T-helper 2 cell treated with Interferon-gamma antibody and Interleukin-4, amounts not matched to agents 5 μg/mL and 100 μg/mL, for 36 hours (primary cell): ENCODE data around the gene INF2.
"Not testable (repeated sequence)": the region's sequence is repeated elsewhere in the genome, so short reads cannot be mapped to it uniquely, and the experiment has no call there.

Source experiments
- DNase-seq: peaks from one replicate; pipeline ENCODE4 v3.0.0; 2021; ENCODE audit warnings: low spot score
- H3K27ac Mint-ChIP-seq: one replicate; pipeline ENCODE4 v1.8.0; 2021; ENCODE audit warnings: mild to moderate bottlenecking, mixed read lengths
- H3K27me3 Mint-ChIP-seq: one replicate; pipeline ENCODE4 v1.8.0; 2021; ENCODE audit warnings: low read depth, mixed read lengths
- H3K36me3 Mint-ChIP-seq: one replicate; pipeline ENCODE4 v1.8.0; 2021; ENCODE audit warnings: low read depth, mixed read lengths
- H3K4me1 Mint-ChIP-seq: one replicate; pipeline ENCODE4 v1.8.0; 2021; ENCODE audit warnings: low read depth, mixed read lengths
- H3K4me3 Mint-ChIP-seq: one replicate; pipeline ENCODE4 v1.8.0; 2022; ENCODE audit warnings: mild to moderate bottlenecking, moderate library complexity, mixed read lengths
- H3K9me3 Mint-ChIP-seq: one replicate; pipeline ENCODE4 v1.8.0; 2021; ENCODE audit warnings: mixed read lengths

The INF2 gene

DNA sequence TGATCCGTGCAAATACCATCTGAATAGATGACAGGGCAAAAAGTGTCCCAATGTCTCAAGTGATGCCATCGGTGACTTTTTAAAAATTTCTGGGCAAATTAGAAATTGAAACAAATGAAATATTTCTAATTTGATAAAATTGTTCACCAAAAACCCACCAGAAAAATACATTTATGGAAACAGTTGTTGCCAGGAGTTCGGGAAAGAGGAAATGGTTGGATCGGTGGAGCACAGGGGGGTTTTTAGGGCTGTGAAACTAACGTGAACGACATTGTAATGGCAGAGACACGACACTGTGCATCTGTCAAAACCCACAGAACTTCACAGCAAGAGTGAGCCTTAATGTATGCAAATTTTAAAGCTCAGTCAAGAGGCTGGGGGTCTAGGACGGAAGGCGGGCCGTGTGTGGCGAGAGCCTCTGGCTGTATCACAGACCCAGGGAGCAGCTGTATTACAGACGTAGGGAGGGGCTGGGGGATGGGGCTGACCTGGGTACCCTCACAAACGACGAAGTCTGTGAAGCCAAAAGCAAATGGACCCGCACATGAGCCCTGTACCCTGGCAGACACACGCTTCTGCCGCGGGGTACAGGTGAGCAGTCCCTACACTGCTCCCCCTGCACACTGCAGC, 27.8 kb upstream of the INF2 start:
- not testable (repeated sequence) for H3K27ac Mint-ChIP-seq, H3K36me3 Mint-ChIP-seq, DNase-seq, H3K9me3 Mint-ChIP-seq, H3K4me3 Mint-ChIP-seq
- Mint-ChIP-seq H3K4me1 (peaks cover 24% of the 10 kb centered on the region), H3K27me3 (peaks cover 17% of the 10 kb centered on the region)

- not testable (repeated sequence) for H3K4me3 Mint-ChIP-seq, H3K27ac Mint-ChIP-seq, H3K36me3 Mint-ChIP-seq, H3K9me3 Mint-ChIP-seq, DNase-seq
- Mint-ChIP-seq H3K4me1 (peaks cover 24% of the 10 kb centered on the region), H3K27me3 (peaks cover 17% of the 10 kb centered on the region)
Measured at GRCh38 chr14:104662472-104662871, 26.9 kb upstream of the INF2 start.

- H3K36me3 Mint-ChIP-seq, result no peaks in the 10 kb centered on the region
- H3K27me3 Mint-ChIP-seq, result peaks cover 13% of the 10 kb centered on the region
- no peak overlapping the region for H3K27ac Mint-ChIP-seq
- H3K4me1 Mint-ChIP-seq, result peaks cover 18% of the 10 kb centered on the region
- no peak for DNase-seq
- no peaks in the 10 kb centered on the region for H3K9me3 Mint-ChIP-seq
- H3K4me3 Mint-ChIP-seq, result no peak overlapping the region
Measured at GRCh38 chr14:104664107-104664506, 25.3 kb upstream of the INF2 start.

GRCh38 chr14:104664588-104664987, 24.8 kb upstream of the INF2 start:
- H3K27me3 Mint-ChIP-seq, result peaks cover 13% of the 10 kb centered on the region
- H3K36me3 Mint-ChIP-seq, result no peaks in the 10 kb centered on the region
- peaks cover 18% of the 10 kb centered on the region for H3K4me1 Mint-ChIP-seq
- no peak for DNase-seq
- H3K9me3 Mint-ChIP-seq, result no peaks in the 10 kb centered on the region
- no peak overlapping the region for H3K4me3 Mint-ChIP-seq
- H3K27ac Mint-ChIP-seq, result no peak overlapping the region

DNA sequence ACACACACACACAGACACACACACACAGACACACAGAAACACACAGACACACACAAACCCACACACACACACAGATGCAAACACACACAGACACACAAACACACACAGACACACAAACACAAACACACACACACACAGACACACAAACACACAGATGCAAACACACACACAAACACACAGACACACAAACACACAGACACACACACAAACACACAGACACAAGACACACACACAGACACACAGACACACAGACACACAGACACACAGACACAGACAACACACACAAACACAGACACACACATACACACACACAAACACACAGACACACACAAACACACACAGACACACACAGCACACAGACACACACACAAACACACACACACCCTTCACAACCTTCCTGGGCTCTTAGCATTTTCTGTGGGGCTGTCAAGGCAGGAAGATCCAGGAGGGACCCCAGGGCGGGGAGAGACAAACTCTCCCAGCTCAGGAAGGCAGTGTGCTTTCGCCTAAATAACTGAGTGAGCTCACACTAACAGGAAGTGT, 24.2 kb upstream of the INF2 start:
- Mint-ChIP-seq H3K36me3 (no peaks in the 10 kb centered on the region), H3K27me3 (peaks cover 13% of the 10 kb centered on the region), H3K4me3 (peak overlapping the region; percentile 0), H3K27ac (no peak overlapping the region), H3K9me3 (no peaks in the 10 kb centered on the region), H3K4me1 (peaks cover 18% of the 10 kb centered on the region)
- DNase-seq, result no peak

DNA sequence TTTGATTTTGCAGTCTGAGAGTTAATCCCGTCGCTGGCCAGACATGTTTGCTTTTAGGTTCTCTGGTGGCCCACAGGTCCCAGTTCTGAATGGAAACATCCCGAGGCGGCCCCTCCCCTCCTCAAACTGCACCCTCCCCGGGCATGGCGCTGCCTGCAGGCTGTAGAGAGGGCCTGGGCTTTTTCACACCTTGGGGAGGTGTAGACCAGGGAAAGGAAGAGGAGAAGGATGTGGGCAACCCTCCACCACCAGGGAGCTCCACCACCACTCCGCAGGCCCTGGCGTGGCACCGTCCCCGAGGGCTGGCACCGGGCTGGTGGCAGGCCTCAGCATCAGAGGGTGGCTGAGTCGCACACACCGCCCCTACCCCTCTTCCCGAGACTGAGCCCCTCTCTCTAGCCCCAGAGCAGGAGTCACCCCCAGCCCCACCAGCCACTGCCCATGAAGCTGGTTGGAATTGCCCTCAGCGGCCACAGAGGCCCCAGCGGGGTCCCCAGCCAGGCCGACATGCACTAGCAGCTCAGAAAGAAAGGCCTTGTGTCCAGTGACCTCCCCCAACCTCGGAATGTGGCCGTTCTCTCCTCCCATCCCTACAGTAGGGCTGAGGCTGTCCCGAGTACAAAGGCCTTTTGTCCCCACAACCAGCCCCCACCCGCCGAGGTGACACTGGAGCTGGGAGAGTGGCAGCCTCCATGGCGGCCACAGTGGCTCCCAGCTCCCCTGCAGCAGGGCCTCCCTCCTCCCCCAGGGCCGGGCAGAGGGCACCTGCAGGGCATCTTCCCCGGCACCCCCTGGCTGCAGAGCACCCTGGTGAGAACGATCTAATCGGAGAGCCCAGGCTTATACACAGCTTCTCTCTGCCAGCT, 23.5 kb upstream of the INF2 start:
- H3K27ac Mint-ChIP-seq, result no peak overlapping the region
- no peaks in the 10 kb centered on the region for H3K9me3 Mint-ChIP-seq
- H3K4me1 Mint-ChIP-seq, result peaks cover 18% of the 10 kb centered on the region
- H3K4me3 Mint-ChIP-seq, result no peak overlapping the region
- DNase-seq, result no peak
- peaks cover 10% of the 10 kb centered on the region for H3K27me3 Mint-ChIP-seq
- no peaks in the 10 kb centered on the region for H3K36me3 Mint-ChIP-seq

- H3K4me3 Mint-ChIP-seq, H3K27me3 Mint-ChIP-seq, H3K36me3 Mint-ChIP-seq, DNase-seq, H3K27ac Mint-ChIP-seq, H3K9me3 Mint-ChIP-seq: not testable (repeated sequence)
- H3K4me1 Mint-ChIP-seq, result peaks cover 18% of the 10 kb centered on the region
Measured at GRCh38 chr14:104666523-104666895, 22.9 kb upstream of the INF2 start.

DNA sequence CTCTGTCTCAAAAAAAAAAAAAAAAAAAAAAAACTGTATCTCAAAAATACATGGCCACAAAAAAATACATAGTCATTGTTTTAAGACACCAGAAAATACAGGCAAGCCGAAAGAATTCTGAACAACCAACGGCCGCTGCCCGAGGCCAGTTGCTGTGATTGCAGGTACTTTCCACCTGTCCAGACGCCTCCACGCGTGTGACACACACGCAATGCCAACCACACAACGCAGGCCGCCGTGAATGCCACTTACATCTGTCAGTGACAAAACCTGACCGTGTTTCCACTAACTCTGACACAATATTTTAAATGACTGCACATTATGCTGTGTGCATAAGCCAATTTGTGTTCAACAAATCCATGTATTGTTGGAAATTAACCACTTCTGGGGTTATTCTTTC, 22.4 kb upstream of the INF2 start:
- Mint-ChIP-seq H3K27me3 (peaks cover 5% of the 10 kb centered on the region), H3K9me3 (no peaks in the 10 kb centered on the region), H3K4me3 (no peak overlapping the region), H3K4me1 (peaks cover 18% of the 10 kb centered on the region), H3K27ac (no peak overlapping the region), H3K36me3 (no peaks in the 10 kb centered on the region)
- no peak for DNase-seq

- no peak overlapping the region for H3K27ac Mint-ChIP-seq
- peaks cover 5% of the 10 kb centered on the region for H3K27me3 Mint-ChIP-seq
- peaks cover 13% of the 10 kb centered on the region for H3K4me1 Mint-ChIP-seq
- no peak overlapping the region for H3K4me3 Mint-ChIP-seq
- H3K9me3 Mint-ChIP-seq, result no peaks in the 10 kb centered on the region
- H3K36me3 Mint-ChIP-seq, result no peaks in the 10 kb centered on the region
- no peak for DNase-seq
Measured at GRCh38 chr14:104669697-104670096, 19.7 kb upstream of the INF2 start.

DNA sequence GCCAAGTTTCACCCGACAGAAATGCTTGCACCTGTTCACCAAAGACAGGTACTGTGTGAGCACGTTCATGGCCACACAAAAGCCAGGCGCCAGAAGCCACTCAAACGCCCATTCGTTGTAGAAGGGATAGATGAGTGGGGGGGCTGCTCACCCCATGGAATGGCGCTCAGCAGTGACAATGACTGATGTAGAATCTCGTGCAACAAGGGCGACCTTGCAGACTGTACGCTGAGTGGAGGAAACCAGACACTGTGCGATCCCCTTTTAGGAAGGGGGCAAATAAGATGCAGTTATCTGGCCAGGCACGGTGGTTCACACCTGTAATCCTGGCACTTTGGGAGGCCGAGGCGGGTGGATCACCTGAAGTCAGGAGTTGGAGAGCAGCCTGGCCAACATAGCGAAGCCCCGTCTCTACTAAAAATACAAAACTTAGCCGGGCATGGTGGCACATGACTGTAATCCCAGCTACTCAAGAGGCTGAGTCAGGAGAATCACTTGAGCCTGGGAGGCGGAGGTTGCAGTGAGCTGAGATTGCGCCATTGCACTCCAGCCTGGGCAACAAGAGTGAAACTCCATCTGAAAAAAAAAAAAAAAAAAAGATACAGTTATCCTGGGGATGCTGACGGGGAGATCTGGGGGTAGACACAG, 18.0 kb upstream of the INF2 start:
- not testable (repeated sequence) for H3K4me3 Mint-ChIP-seq, H3K36me3 Mint-ChIP-seq, H3K9me3 Mint-ChIP-seq, DNase-seq, H3K27ac Mint-ChIP-seq, H3K27me3 Mint-ChIP-seq, H3K4me1 Mint-ChIP-seq

- not testable (repeated sequence) for H3K4me3 Mint-ChIP-seq, H3K9me3 Mint-ChIP-seq, H3K27ac Mint-ChIP-seq, H3K36me3 Mint-ChIP-seq, H3K27me3 Mint-ChIP-seq, H3K4me1 Mint-ChIP-seq, DNase-seq
Measured at GRCh38 chr14:104672119-104672518, 17.3 kb upstream of the INF2 start.

DNA sequence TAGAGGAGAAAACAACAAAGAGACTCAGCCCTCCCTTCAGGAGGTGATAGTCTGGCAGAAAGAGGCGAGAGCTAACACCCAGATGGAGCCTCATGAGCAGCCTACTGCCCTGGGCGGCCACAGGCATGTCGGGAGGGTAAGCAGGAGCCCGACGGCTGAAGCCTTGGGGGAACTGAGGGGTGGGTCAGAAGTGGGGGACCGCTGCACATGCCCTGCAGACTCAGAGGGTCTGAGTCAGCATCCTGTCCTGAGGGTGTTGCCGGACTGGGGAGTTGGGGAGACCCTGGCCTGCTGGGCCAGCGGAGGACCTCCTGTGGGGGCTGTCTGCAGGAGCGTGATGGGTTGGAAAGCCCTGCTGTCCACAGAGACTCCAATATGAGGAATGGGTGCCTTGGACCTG, 15.9 kb upstream of the INF2 start:
- Mint-ChIP-seq H3K27me3 (no peaks in the 10 kb centered on the region), H3K4me3 (no peak overlapping the region), H3K27ac (no peak overlapping the region), H3K9me3 (no peaks in the 10 kb centered on the region), H3K36me3 (no peaks in the 10 kb centered on the region), H3K4me1 (peaks cover 9% of the 10 kb centered on the region)
- DNase-seq, result no peak

GRCh38 chr14:104675447-104675846, 14.0 kb upstream of the INF2 start:
- Mint-ChIP-seq H3K9me3 (no peaks in the 10 kb centered on the region), H3K4me3 (no peak overlapping the region), H3K27ac (no peak overlapping the region)

DNA sequence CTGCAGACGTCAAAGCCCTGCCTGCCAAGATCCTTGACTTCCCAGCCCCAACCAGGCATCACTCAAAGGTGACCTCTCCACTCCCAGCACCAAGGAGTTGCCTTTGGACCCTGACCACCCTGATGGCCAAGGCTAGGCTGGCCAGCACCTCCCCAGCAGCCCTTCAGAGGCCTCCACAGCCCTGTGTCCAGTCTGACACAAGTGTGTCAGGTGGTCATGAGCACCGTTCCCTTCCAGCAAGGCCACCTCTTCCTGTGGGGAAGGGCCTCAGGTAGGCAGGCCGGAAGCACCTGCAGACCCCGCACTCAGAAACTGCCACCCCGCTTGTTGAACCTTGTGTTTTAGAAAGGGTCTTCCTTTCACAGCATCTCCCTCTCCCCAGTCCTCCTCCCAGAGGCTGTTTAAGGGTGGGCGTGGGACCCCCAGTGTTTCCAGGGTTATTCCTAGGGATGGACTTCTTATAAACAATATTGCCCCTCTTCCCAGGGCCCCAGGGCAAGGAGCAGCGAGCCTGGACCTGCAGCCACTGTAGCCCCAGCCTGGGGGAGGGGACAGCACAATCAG, 13.2 kb upstream of the INF2 start:
- H3K4me1 Mint-ChIP-seq, result peaks cover 12% of the 10 kb centered on the region
- no peak for DNase-seq
- H3K27me3 Mint-ChIP-seq, result no peaks in the 10 kb centered on the region
- no peaks in the 10 kb centered on the region for H3K36me3 Mint-ChIP-seq
- H3K9me3 Mint-ChIP-seq, result no peaks in the 10 kb centered on the region
- no peak overlapping the region for H3K27ac Mint-ChIP-seq
- H3K4me3 Mint-ChIP-seq, result no peak overlapping the region

More at GRCh38 chr14:104675447-104675846, 14.0 kb upstream of the INF2 start:
- no peak for DNase-seq
- H3K4me1 Mint-ChIP-seq, result peaks cover 12% of the 10 kb centered on the region
- no peaks in the 10 kb centered on the region for H3K36me3 Mint-ChIP-seq
- no peaks in the 10 kb centered on the region for H3K27me3 Mint-ChIP-seq
